Effector CD8-positive, alpha-beta T cell (primary cell): ENCODE measurements around the gene PRDM7.

Experiments used
- DNase-seq: peaks from one replicate; lab custom pipeline; 2025; lab: John Stamatoyannopoulos, UW

Gene PRDM7

GRCh38 chr16:90035902-90036301 is 41.2 kb downstream of the PRDM7 start:
- DNase-seq, result no peak

GRCh38 chr16:90034504-90034903 is 42.6 kb downstream of the PRDM7 start:
- no peak for DNase-seq

- no peak for DNase-seq
Measured at GRCh38 chr16:90033387-90033786, 43.7 kb downstream of the PRDM7 start.

GRCh38 chr16:90032674-90033331 is 44.3 kb downstream of the PRDM7 start:
- DNase-seq, result no peak

- no peak for DNase-seq
Measured at GRCh38 chr16:90031931-90032673, 45.0 kb downstream of the PRDM7 start.

GRCh38 chr16:90031186-90031930 is 45.8 kb downstream of the PRDM7 start:
- DNase-seq, result no peak

GRCh38 chr16:90028985-90029384 is 48.1 kb downstream of the PRDM7 start:
- DNase-seq, result no peak

GRCh38 chr16:90027611-90028010 is 49.5 kb downstream of the PRDM7 start:
- DNase-seq, result no peak

- no peak for DNase-seq
Measured at GRCh38 chr16:90026135-90026534, 51.0 kb downstream of the PRDM7 start.

GRCh38 chr16:90023078-90023447 is 54.1 kb downstream of the PRDM7 start:
- DNase-seq, result no peak

GRCh38 chr16:90022209-90023077 is 54.7 kb downstream of the PRDM7 start:
- DNase-seq, result peak; percentile 56

GRCh38 chr16:90020838-90021382 is 56.2 kb downstream of the PRDM7 start:
- no peak for DNase-seq

- no peak for DNase-seq
Measured at GRCh38 chr16:90020260-90020837, 56.8 kb downstream of the PRDM7 start.

GRCh38 chr16:90019543-90020259 is 57.4 kb downstream of the PRDM7 start:
- DNase-seq, result peak; percentile 30

GRCh38 chr16:90018652-90019542 is 58.2 kb downstream of the PRDM7 start, which contains the start of gene DBNDD1:
Gene DBNDD1, minus strand, starts transcription at chr16:90019456. Its CDS starts 115 bp downstream, at chr16:90019341.
- no peak for DNase-seq

GRCh38 chr16:90018297-90018651 is 58.9 kb downstream of the PRDM7 start:
- no peak for DNase-seq

- DNase-seq, result no peak
Measured at GRCh38 chr16:90016339-90016950, 60.7 kb downstream of the PRDM7 start.

GRCh38 chr16:90015586-90016338 is 61.4 kb downstream of the PRDM7 start:
- DNase-seq, result no peak
